H9 (cell line): ENCODE data around the gene AP3D1. TPM values are rescaled to one million over a fixed set of nuclear protein-coding genes. Genes with fewer than 3 reads are reported as not detected.

Source experiments
- DNase-seq: peaks from one replicate; pipeline ENCODE4 v3.0.0-alpha.2; 2017
- H2AFZ ChIP-seq: one replicate; pipeline ENCODE4 v1.6.1; 2013; ENCODE audit warnings: mild to moderate bottlenecking, low read length, control low read depth, moderate library complexity
- H2AK5ac ChIP-seq: 2 replicates; pipeline ENCODE4 v1.6.1; 2013; ENCODE audit warnings: low read length, control low read depth, mixed read lengths; ENCODE audit not compliant: insufficient read length
- H2BK120ac ChIP-seq: one replicate; pipeline ENCODE4 v1.6.1; 2013; ENCODE audit warnings: low read depth, mild to moderate bottlenecking, low read length, control low read depth, inconsistent platforms; ENCODE audit not compliant: poor library complexity, severe bottlenecking
- H2BK12ac ChIP-seq: 2 replicates; pipeline ENCODE4 v1.6.1; 2013; ENCODE audit warnings: low read length, control low read depth, mixed read lengths, low read depth; ENCODE audit not compliant: insufficient read length
- H2BK15ac ChIP-seq: 2 replicates; pipeline ENCODE4 v1.6.1; 2013; ENCODE audit warnings: low read depth, low read length, control low read depth
- H2BK20ac ChIP-seq: one replicate; pipeline ENCODE4 v1.6.1; 2013; ENCODE audit warnings: low read depth, mild to moderate bottlenecking, low read length, control low read depth, inconsistent platforms; ENCODE audit not compliant: poor library complexity, severe bottlenecking
- H2BK5ac ChIP-seq: 2 replicates; pipeline ENCODE4 v1.6.1; 2013; ENCODE audit warnings: low read length, control low read depth, mixed read lengths; ENCODE audit not compliant: insufficient read length
- H3K14ac ChIP-seq: 2 replicates; pipeline ENCODE4 v1.6.1; 2013; ENCODE audit warnings: low read length, control low read depth; ENCODE audit not compliant: insufficient read depth
- H3K18ac ChIP-seq: 2 replicates; pipeline ENCODE4 v1.6.1; 2013; ENCODE audit warnings: low read depth, mild to moderate bottlenecking, mixed read lengths, low read length, control low read depth; ENCODE audit not compliant: insufficient read length
- H3K23ac ChIP-seq: 2 replicates; pipeline ENCODE4 v1.6.1; 2013; ENCODE audit warnings: low read length, control low read depth, mixed read lengths, low read depth; ENCODE audit not compliant: insufficient read length
- H3K23me2 ChIP-seq: 2 replicates; pipeline ENCODE4 v1.6.1; 2013; ENCODE audit warnings: low read depth, mild to moderate bottlenecking, mixed read lengths, low read length, control low read depth; ENCODE audit not compliant: insufficient read length, poor library complexity, severe bottlenecking
- H3K27ac ChIP-seq: 2 replicates; pipeline ENCODE4 v1.5.1; 2013; ENCODE audit warnings: low read length, control low read depth, mixed read lengths, low read depth; ENCODE audit not compliant: insufficient read length
- H3K27me3 ChIP-seq: 2 replicates; pipeline ENCODE4 v1.6.1; 2013; ENCODE audit warnings: low read length, control low read depth, inconsistent platforms; ENCODE audit not compliant: insufficient read depth
- H3K4ac ChIP-seq: 2 replicates; pipeline ENCODE4 v1.6.1; 2013; ENCODE audit warnings: low read depth, mild to moderate bottlenecking, control low read depth, inconsistent platforms, low read length, moderate library complexity
- H3K4me1 ChIP-seq: 2 replicates; pipeline ENCODE4 v1.6.1; 2013; ENCODE audit warnings: low read length, control low read depth, inconsistent platforms; ENCODE audit not compliant: insufficient read depth
- H3K4me2 ChIP-seq: 2 replicates; pipeline ENCODE4 v1.6.1; 2013; ENCODE audit warnings: low read length, control low read depth, mixed read lengths; ENCODE audit not compliant: insufficient read length, insufficient read depth
- H3K56ac ChIP-seq: 2 replicates; pipeline ENCODE4 v1.6.1; 2013; ENCODE audit warnings: low read depth, mild to moderate bottlenecking, mixed read lengths, low read length, control low read depth; ENCODE audit not compliant: insufficient read length
- H3K79me1 ChIP-seq: 2 replicates; pipeline ENCODE4 v1.6.1; 2013; ENCODE audit warnings: low read depth, mild to moderate bottlenecking, moderate library complexity, low read length, control low read depth, inconsistent platforms; ENCODE audit not compliant: insufficient read depth, poor library complexity, severe bottlenecking
- H3K79me2 ChIP-seq: 2 replicates; pipeline ENCODE4 v1.6.1; 2013; ENCODE audit warnings: low read length, control low read depth, inconsistent platforms; ENCODE audit not compliant: insufficient read depth
- H3K9ac ChIP-seq: 2 replicates; pipeline ENCODE4 v1.6.1; 2013; ENCODE audit warnings: low read length, control low read depth, mixed read lengths; ENCODE audit not compliant: insufficient read length; ENCODE audit errors: extremely low read depth
- H3K9me3 ChIP-seq: one replicate; pipeline ENCODE4 v1.6.1; 2013; ENCODE audit warnings: low read depth, low read length, inconsistent platforms; ENCODE audit not compliant: control insufficient read depth
- H3T11ph ChIP-seq: one replicate; pipeline ENCODE4 v1.6.1; 2013; ENCODE audit warnings: mild to moderate bottlenecking, low read length, control low read depth, inconsistent platforms
- H4K20me1 ChIP-seq: one replicate; pipeline ENCODE4 v1.6.1; 2013; ENCODE audit not compliant: control insufficient read depth, insufficient read length, insufficient read depth
- H4K5ac ChIP-seq: 2 replicates; pipeline ENCODE4 v1.6.1; 2013; ENCODE audit warnings: low read depth, mild to moderate bottlenecking, mixed read lengths, low read length, control low read depth; ENCODE audit not compliant: insufficient read length
- H4K8ac ChIP-seq: replicated peaks from 2 replicates; pipeline ENCODE4 v1.6.1; 2013; ENCODE audit warnings: low read length, control low read depth, mixed read lengths, low read depth; ENCODE audit not compliant: insufficient read length
- H4K91ac ChIP-seq: 2 replicates; pipeline ENCODE4 v1.6.1; 2013; ENCODE audit warnings: low read depth, mild to moderate bottlenecking, moderate library complexity, mixed read lengths, low read length, control low read depth; ENCODE audit not compliant: insufficient read length
- H3K27ac Mint-ChIP-seq, 3 experiments: 2 replicates in 2 of 3; 3 replicates in 1 of 3; pipeline ENCODE4 v1.8.0; 2020 to 2021; ENCODE audit warnings: mixed read lengths in 3 of 3, mild to moderate bottlenecking in 1 of 3, moderate library complexity in 1 of 3
- H3K27me3 Mint-ChIP-seq: 2 replicates; pipeline ENCODE4 v1.8.0; 2021; ENCODE audit warnings: low read depth, mild to moderate bottlenecking, moderate library complexity, mixed read lengths
- H3K36me3 Mint-ChIP-seq, 3 experiments: 2 replicates in 2 of 3; 3 replicates in 1 of 3; pipeline ENCODE4 v1.8.0; 2020 to 2021; ENCODE audit warnings: low read depth in 3 of 3, mixed read lengths in 3 of 3; ENCODE audit not compliant: insufficient read depth in 1 of 3
- H3K4me1 Mint-ChIP-seq, 2 experiments: 2 replicates each; pipeline ENCODE4 v1.8.0; 2020; ENCODE audit warnings: mixed read lengths in 2 of 2
- H3K4me3 Mint-ChIP-seq, 2 experiments: 2 replicates in 1 of 2; 3 replicates in 1 of 2; pipeline ENCODE4 v1.8.0; 2020 to 2021; ENCODE audit warnings: mild to moderate bottlenecking in 2 of 2, mixed read lengths in 2 of 2, moderate library complexity in 1 of 2
- H3K9me3 Mint-ChIP-seq, 2 experiments: 2 replicates in 1 of 2; 3 replicates in 1 of 2; pipeline ENCODE4 v1.8.0; 2020; ENCODE audit warnings: mild to moderate bottlenecking in 2 of 2, mixed read lengths in 2 of 2, moderate library complexity in 1 of 2
- WGBS: extraction: QIAGEN DNeasy Blood & Tissue Kit; methylation state at CpG from one replicate; pipeline ENCODE4 v1.1.7; 2013; ENCODE audit warnings: missing lambda C conversion rate, low lambda C conversion rate, mixed read lengths; ENCODE audit not compliant: insufficient read length; ENCODE audit errors: extremely low coverage; 5-methylcytosine and 5-hydroxymethylcytosine counted together
- total RNA-seq: library from RNA; stranded (reverse); gene quantifications from 2 replicates; pipeline ENCODE4 v1.2.1, GENCODE V29; 2021
- TF ChIP-seq, protein P1 (sequence below): fragments of 200-600 bp; sonication (generic); conservative IDR thresholded peaks from 3 replicates; pipeline ENCODE4 v1.8.0; 2021; ENCODE audit warnings: antibody characterized with exemption, mild to moderate bottlenecking

Gene AP3D1
- total RNA-seq, 1 experiment from 2014 or later: 142 TPM

DNA sequence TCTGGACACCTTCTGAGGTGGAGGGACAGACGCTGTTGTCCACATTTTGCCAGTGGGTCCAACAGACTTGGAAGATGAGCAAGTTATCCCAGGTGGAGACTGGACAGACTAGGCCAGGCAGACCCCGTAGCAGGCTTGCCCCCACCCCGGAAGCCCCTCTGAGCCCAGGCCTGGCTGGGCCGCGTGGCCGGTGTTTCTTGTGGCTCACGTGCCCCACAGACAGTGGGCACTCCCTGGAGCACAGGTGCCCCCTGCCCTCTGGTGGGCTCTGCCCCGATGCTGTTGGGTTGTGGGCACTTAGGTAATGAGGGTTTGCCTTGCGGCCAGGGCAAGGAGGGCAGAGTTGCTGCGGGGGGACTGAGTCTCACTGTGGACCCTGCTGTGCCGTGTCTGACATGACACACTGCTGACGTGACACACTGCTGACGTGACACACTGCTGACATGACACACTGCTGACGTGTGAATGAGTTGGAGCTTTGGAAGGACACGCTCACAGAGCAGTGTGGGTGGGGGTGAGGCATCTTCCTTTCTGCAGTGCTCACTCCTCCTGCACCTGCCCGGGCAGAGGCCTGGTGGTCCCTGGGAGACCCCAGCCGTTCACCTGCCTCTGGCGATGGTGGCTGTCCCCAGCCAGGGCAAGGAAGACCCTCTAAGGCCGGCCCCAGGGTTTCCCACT is 37.5 kb upstream of the AP3D1 start:
- Histone ChIP-seq H4K20me1 (no peaks in the 10 kb centered on the region), H2AFZ (no peak overlapping the region), H2BK120ac (no peak overlapping the region), H4K8ac (no peak overlapping the region), H4K5ac (no peak overlapping the region), H3K27me3 (no peaks in the 10 kb centered on the region), H4K91ac (no peak overlapping the region), H3K4me1 (no peaks in the 10 kb centered on the region), H3K79me1 (peaks cover 3% of the 10 kb centered on the region), H2BK5ac (no peak overlapping the region), H2AK5ac (no peak overlapping the region), H3T11ph (no peak overlapping the region), H3K23ac (no peak overlapping the region), H3K27ac (no peak overlapping the region), H3K79me2 (no peaks in the 10 kb centered on the region; the same call in 1 of the 2 replicates), H3K18ac (no peak overlapping the region), H3K56ac (no peak overlapping the region), H3K23me2 (no peaks in the 10 kb centered on the region), H3K14ac (no peak overlapping the region), H2BK20ac (no peak overlapping the region), H2BK12ac (no peak overlapping the region), H3K9me3 (no peaks in the 10 kb centered on the region), H3K4me2 (no peak overlapping the region), H3K9ac (no peak overlapping the region), H3K4ac (no peak overlapping the region), H2BK15ac (no peak overlapping the region)
- no peak for DNase-seq
- Mint-ChIP-seq H3K36me3 (peaks cover 28 to 64% (median 63%) of the 10 kb centered on the region in 3 experiments; a peak in 6 of 7 replicates), H3K4me1 (0 out of 4 replicates have a peak, but pooled peaks cover 0 to 2% of the 10 kb centered on the region in 2 experiments), H3K27me3 (no peaks in the 10 kb centered on the region), H3K4me3 (no peak overlapping the region), H3K9me3 (no peaks in the 10 kb centered on the region), H3K27ac (0 out of 7 replicates have a peak overlapping the region, but pooled peaks of 1 of the 3 experiments have one; percentile 81)
- TF ChIP-seq, protein P1, sequence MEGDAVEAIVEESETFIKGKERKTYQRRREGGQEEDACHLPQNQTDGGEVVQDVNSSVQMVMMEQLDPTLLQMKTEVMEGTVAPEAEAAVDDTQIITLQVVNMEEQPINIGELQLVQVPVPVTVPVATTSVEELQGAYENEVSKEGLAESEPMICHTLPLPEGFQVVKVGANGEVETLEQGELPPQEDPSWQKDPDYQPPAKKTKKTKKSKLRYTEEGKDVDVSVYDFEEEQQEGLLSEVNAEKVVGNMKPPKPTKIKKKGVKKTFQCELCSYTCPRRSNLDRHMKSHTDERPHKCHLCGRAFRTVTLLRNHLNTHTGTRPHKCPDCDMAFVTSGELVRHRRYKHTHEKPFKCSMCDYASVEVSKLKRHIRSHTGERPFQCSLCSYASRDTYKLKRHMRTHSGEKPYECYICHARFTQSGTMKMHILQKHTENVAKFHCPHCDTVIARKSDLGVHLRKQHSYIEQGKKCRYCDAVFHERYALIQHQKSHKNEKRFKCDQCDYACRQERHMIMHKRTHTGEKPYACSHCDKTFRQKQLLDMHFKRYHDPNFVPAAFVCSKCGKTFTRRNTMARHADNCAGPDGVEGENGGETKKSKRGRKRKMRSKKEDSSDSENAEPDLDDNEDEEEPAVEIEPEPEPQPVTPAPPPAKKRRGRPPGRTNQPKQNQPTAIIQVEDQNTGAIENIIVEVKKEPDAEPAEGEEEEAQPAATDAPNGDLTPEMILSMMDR: no peak
- WGBS: no CpG with 5 or more reads among the region's 19 CpGs
